Measurements from ENCODE around the gene PPP3CA. TPM values are rescaled to one million over a fixed set of nuclear protein-coding genes. Genes with fewer than 3 reads are reported as not detected.

Gene PPP3CA
- total and polyA plus RNA-seq, 4 donors, result 13.5 to 72.0 (median 30.7) TPM

- ATAC-seq (ENCODE audit: insufficient read depth, low FRiP score) (no peak), DNase-seq (no peak)
- Histone ChIP-seq H3K9me3 (ENCODE audit: control insufficient read depth in 4 of 4, insufficient read depth in 3 of 4, low read length in 3 of 4) (no peaks in the 10 kb centered on the region), H3K27ac (ENCODE audit: low read depth in 1 of 2, low read length in 1 of 2) (no peak overlapping the region), H3K36me3 (ENCODE audit: control insufficient read depth in 4 of 4, insufficient read depth in 4 of 4, low read length in 4 of 4) (peaks cover 0 to 6% (median 1%) of the 10 kb centered on the region in 4 donors), H3K9ac (ENCODE audit: insufficient read depth in 1 of 2, low read length in 2 of 2) (no peak overlapping the region), H3K27me3 (ENCODE audit: control insufficient read depth in 3 of 3, insufficient read depth in 3 of 3, low read length in 2 of 3) (no peaks in the 10 kb centered on the region), H3K4me3 (no peak overlapping the region), H3K4me1 (ENCODE audit: control insufficient read depth in 5 of 5, insufficient read depth in 5 of 5, low read length in 5 of 5) (peaks cover 0 to 4% (median 0%) of the 10 kb centered on the region in 5 donors)
- 57 to 84% methylated on average over 3 of the region's 3 CpGs for WGBS, 2 donors
- TF ChIP-seq CTCF (IDR thresholded peaks at IDR 0.05; ENCODE audit: control extremely low read depth, extremely low read depth), result no peak
Measured at GRCh38 chr4:101037249-101037648, 310.1 kb downstream of the PPP3CA start.

GRCh38 chr4:101035487-101035886, 311.8 kb downstream of the PPP3CA start:
- H3K27ac ChIP-seq (ENCODE audit: low read depth in 1 of 2, low read length in 1 of 2), result no peak overlapping the region
- H3K9me3 ChIP-seq (ENCODE audit: control insufficient read depth in 4 of 4, insufficient read depth in 3 of 4, low read length in 3 of 4), result no peaks in the 10 kb centered on the region
- DNase-seq (no peak), ATAC-seq (ENCODE audit: insufficient read depth, low FRiP score) (no peak)
- peaks cover 0 to 4% (median 0%) of the 10 kb centered on the region in 5 donors for H3K4me1 ChIP-seq (ENCODE audit: control insufficient read depth in 5 of 5, insufficient read depth in 5 of 5, low read length in 5 of 5)
- H3K36me3 ChIP-seq (ENCODE audit: control insufficient read depth in 4 of 4, insufficient read depth in 4 of 4, low read length in 4 of 4), result peaks cover 0 to 10% (median 6%) of the 10 kb centered on the region in 4 donors
- H3K9ac ChIP-seq (ENCODE audit: insufficient read depth in 1 of 2, low read length in 2 of 2), result no peak overlapping the region
- no peak for TF ChIP-seq CTCF (IDR thresholded peaks at IDR 0.05; ENCODE audit: control extremely low read depth, extremely low read depth)
- WGBS, 2 donors, result 38 to 64% methylated on average over 2 of the region's 2 CpGs
- H3K4me3 ChIP-seq, result no peak overlapping the region
- H3K27me3 ChIP-seq (ENCODE audit: control insufficient read depth in 3 of 3, insufficient read depth in 3 of 3, low read length in 2 of 3), result no peaks in the 10 kb centered on the region

GRCh38 chr4:101033986-101034385, 313.3 kb downstream of the PPP3CA start:
- H3K4me3 ChIP-seq, result no peak overlapping the region
- H3K9ac ChIP-seq (ENCODE audit: insufficient read depth in 1 of 2, low read length in 2 of 2), result no peak overlapping the region
- peaks cover 0 to 4% (median 0%) of the 10 kb centered on the region in 5 donors for H3K4me1 ChIP-seq (ENCODE audit: control insufficient read depth in 5 of 5, insufficient read depth in 5 of 5, low read length in 5 of 5)
- peaks cover 0 to 4% (median 4%) of the 10 kb centered on the region in 4 donors for H3K36me3 ChIP-seq (ENCODE audit: control insufficient read depth in 4 of 4, insufficient read depth in 4 of 4, low read length in 4 of 4)
- no peak overlapping the region for H3K27ac ChIP-seq (ENCODE audit: low read depth in 1 of 2, low read length in 1 of 2)
- H3K27me3 ChIP-seq (ENCODE audit: control insufficient read depth in 3 of 3, insufficient read depth in 3 of 3, low read length in 2 of 3), result no peaks in the 10 kb centered on the region
- ATAC-seq (ENCODE audit: insufficient read depth, low FRiP score) (no peak), DNase-seq (no peak)
- WGBS, 2 donors, result 93 to 97% methylated on average over 3 of the region's 3 CpGs
- H3K9me3 ChIP-seq (ENCODE audit: control insufficient read depth in 4 of 4, insufficient read depth in 3 of 4, low read length in 3 of 4), result no peaks in the 10 kb centered on the region
- no peak for TF ChIP-seq CTCF (IDR thresholded peaks at IDR 0.05; ENCODE audit: control extremely low read depth, extremely low read depth)

- 87 to 93% methylated on average over 3 of the region's 3 CpGs for WGBS, 2 donors
- no peak for TF ChIP-seq CTCF (IDR thresholded peaks at IDR 0.05; ENCODE audit: control extremely low read depth, extremely low read depth)
- no peak for ATAC-seq (ENCODE audit: insufficient read depth, low FRiP score)
Measured at GRCh38 chr4:101032541-101032940, 314.8 kb downstream of the PPP3CA start.

More at GRCh38 chr4:101032541-101032940, 314.8 kb downstream of the PPP3CA start:
- no peak overlapping the region for H3K27ac ChIP-seq (ENCODE audit: low read depth in 1 of 2, low read length in 1 of 2)
- H3K36me3 ChIP-seq (ENCODE audit: control insufficient read depth in 4 of 4, insufficient read depth in 4 of 4, low read length in 4 of 4), result peaks cover 0 to 6% (median 4%) of the 10 kb centered on the region in 4 donors
- H3K9ac ChIP-seq (ENCODE audit: insufficient read depth in 1 of 2, low read length in 2 of 2), result no peak overlapping the region
- no peak overlapping the region for H3K4me3 ChIP-seq
- no peaks in the 10 kb centered on the region for H3K4me1 ChIP-seq (ENCODE audit: control insufficient read depth in 5 of 5, insufficient read depth in 5 of 5, low read length in 5 of 5)
- no peaks in the 10 kb centered on the region for H3K27me3 ChIP-seq (ENCODE audit: control insufficient read depth in 3 of 3, insufficient read depth in 3 of 3, low read length in 2 of 3)
- H3K9me3 ChIP-seq (ENCODE audit: control insufficient read depth in 4 of 4, insufficient read depth in 3 of 4, low read length in 3 of 4), result no peaks in the 10 kb centered on the region
- peak in 2 of 3 donors; percentile 32 to 36 for DNase-seq
